ENCODE results near the gene SOAT1.
"Not testable (repeated sequence)": the region's sequence is repeated elsewhere in the genome, so short reads cannot be mapped to it uniquely, and the experiment has no call there.

Gene SOAT1

GRCh38 chr1:179365342-179366092, 71.9 kb downstream of the SOAT1 start, which contains the start of gene AXDND1:
AXDND1 (plus strand) TSS chr1:179365971; CDS start chr1:179366510, 539 bp downstream.
- DNase-seq, result peak; percentile 90

GRCh38 chr1:179366093-179366800, 72.7 kb downstream of the SOAT1 start:
- DNase-seq, result no peak

- DNase-seq, result peak; percentile 59
Observed at GRCh38 chr1:179369751-179370341, 76.2 kb downstream of the SOAT1 start.

GRCh38 chr1:179372160-179372559, 78.6 kb downstream of the SOAT1 start:
- no peak for DNase-seq

GRCh38 chr1:179376223-179376622, 82.6 kb downstream of the SOAT1 start:
- DNase-seq, result no peak

GRCh38 chr1:179380299-179380698, 86.7 kb downstream of the SOAT1 start:
- no peak for DNase-seq

- DNase-seq, result no peak
Observed at GRCh38 chr1:179384027-179384426, 90.4 kb downstream of the SOAT1 start.

GRCh38 chr1:179385510-179385909, 91.9 kb downstream of the SOAT1 start:
- DNase-seq, result no peak

- DNase-seq, result no peak
Observed at GRCh38 chr1:179393721-179394120, 100.1 kb downstream of the SOAT1 start.

- not testable (repeated sequence) for DNase-seq
Observed at GRCh38 chr1:179399399-179399798, 105.8 kb downstream of the SOAT1 start.

Data from islet precursor cell (in vitro differentiated cells).